GM12864 (cell line): Measurements from ENCODE around the gene CNKSR2.

Experiments used
- DNase-seq: peaks from one replicate; pipeline ENCODE4 v3.0.0-alpha.2; 2011; ENCODE audit warnings: low read depth
- H3K4me3 ChIP-seq: 2 replicates; pipeline ENCODE4 v1.5.1; 2011; ENCODE audit warnings: mild to moderate bottlenecking, low read depth, low read length, control low read depth
- CTCF ChIP-seq: IDR thresholded peaks from 2 replicates; pipeline ENCODE4 v1.5.1; 2011; ENCODE audit warnings: low read depth, mild to moderate bottlenecking, moderate library complexity, low read length, control low read depth, inconsistent platforms; ENCODE audit errors: missing control alignments

Gene CNKSR2

GRCh38 chrX:21374994-21375707 is 933 bp downstream of the CNKSR2 start:
- DNase-seq = no peak
- TF ChIP-seq CTCF = no peak
- no peak overlapping the region for H3K4me3 ChIP-seq

- no peak overlapping the region for H3K4me3 ChIP-seq
- TF ChIP-seq CTCF = no peak
- no peak for DNase-seq
Observed at GRCh38 chrX:21375708-21376009, 1.4 kb downstream of the CNKSR2 start.

GRCh38 chrX:21376636-21377035 is 2.4 kb downstream of the CNKSR2 start:
- no peak for TF ChIP-seq CTCF
- DNase-seq = no peak
- no peak overlapping the region for H3K4me3 ChIP-seq

- H3K4me3 ChIP-seq = no peak overlapping the region
- DNase-seq = no peak
- no peak for TF ChIP-seq CTCF
Observed at GRCh38 chrX:21379991-21380390, 5.8 kb downstream of the CNKSR2 start.

GRCh38 chrX:21382715-21383114 is 8.5 kb downstream of the CNKSR2 start:
- DNase-seq = no peak
- no peak for TF ChIP-seq CTCF
- H3K4me3 ChIP-seq = no peak overlapping the region

- DNase-seq = no peak
- no peak overlapping the region for H3K4me3 ChIP-seq
- TF ChIP-seq CTCF = no peak
Observed at GRCh38 chrX:21383546-21383945, 9.3 kb downstream of the CNKSR2 start.

- TF ChIP-seq CTCF = no peak
- no peak for DNase-seq
- H3K4me3 ChIP-seq = no peak overlapping the region
Observed at GRCh38 chrX:21384178-21384577, 10.0 kb downstream of the CNKSR2 start.
